Stimulated activated CD8-positive, alpha-beta memory T cell treated with anti-CD3 and anti-CD28 coated beads, Interleukin-7, amount 100 ng/mL, for 24 hours (primary cell): Measurements from ENCODE around the gene C4orf36.

Experiments used
- DNase-seq: peaks from one replicate; pipeline ENCODE4 v3.0.0-alpha.2; 2020; ENCODE audit warnings: low read depth

Gene C4orf36

GRCh38 chr4:86857341-86858052, 34.7 kb downstream of the C4orf36 start:
- no peak for DNase-seq

GRCh38 chr4:86856896-86857295, 35.3 kb downstream of the C4orf36 start:
- no peak for DNase-seq

- no peak for DNase-seq
These were observed 36.6 kb downstream of the C4orf36 start for GRCh38 chr4:86855572-86855971.

- no peak for DNase-seq
These were observed 39.0 kb downstream of the C4orf36 start for GRCh38 chr4:86853209-86853608.

GRCh38 chr4:86848732-86849619, 43.2 kb downstream of the C4orf36 start, which contains the start of gene SLC10A6:
Gene SLC10A6 (minus strand): TSS chr4:86849384. CDS start chr4:86849115, 269 bp downstream.
- no peak for DNase-seq

GRCh38 chr4:86848136-86848535, 44.1 kb downstream of the C4orf36 start:
- DNase-seq, result no peak

GRCh38 chr4:86847571-86847970, 44.7 kb downstream of the C4orf36 start:
- DNase-seq, result no peak

GRCh38 chr4:86846921-86847320, 45.3 kb downstream of the C4orf36 start:
- no peak for DNase-seq

GRCh38 chr4:86845593-86845992, 46.6 kb downstream of the C4orf36 start:
- DNase-seq, result no peak

- DNase-seq, result no peak
These were observed 50.9 kb downstream of the C4orf36 start for GRCh38 chr4:86841309-86841708.

- no peak for DNase-seq
These were observed 51.4 kb downstream of the C4orf36 start for GRCh38 chr4:86840858-86841257.

- DNase-seq, result no peak
These were observed 54.3 kb downstream of the C4orf36 start for GRCh38 chr4:86837691-86838503.

GRCh38 chr4:86835677-86836076, 56.5 kb downstream of the C4orf36 start:
- DNase-seq, result no peak

GRCh38 chr4:86834901-86835300, 57.3 kb downstream of the C4orf36 start:
- no peak for DNase-seq

GRCh38 chr4:86833615-86834014, 58.6 kb downstream of the C4orf36 start:
- DNase-seq, result no peak

- DNase-seq, result no peak
These were observed 60.7 kb downstream of the C4orf36 start for GRCh38 chr4:86831262-86832130.
